ENCODE results near the gene STMN3. TPM values are rescaled to one million over a fixed set of nuclear protein-coding genes. Genes with fewer than 3 reads are reported as not detected.
"Not testable (repeated sequence)": the region's sequence is repeated elsewhere in the genome, so short reads cannot be mapped to it uniquely, and the experiment has no call there.

The STMN3 gene
- total RNA-seq, 1 donor: 1.1 TPM

- TF ChIP-seq, protein P1, sequence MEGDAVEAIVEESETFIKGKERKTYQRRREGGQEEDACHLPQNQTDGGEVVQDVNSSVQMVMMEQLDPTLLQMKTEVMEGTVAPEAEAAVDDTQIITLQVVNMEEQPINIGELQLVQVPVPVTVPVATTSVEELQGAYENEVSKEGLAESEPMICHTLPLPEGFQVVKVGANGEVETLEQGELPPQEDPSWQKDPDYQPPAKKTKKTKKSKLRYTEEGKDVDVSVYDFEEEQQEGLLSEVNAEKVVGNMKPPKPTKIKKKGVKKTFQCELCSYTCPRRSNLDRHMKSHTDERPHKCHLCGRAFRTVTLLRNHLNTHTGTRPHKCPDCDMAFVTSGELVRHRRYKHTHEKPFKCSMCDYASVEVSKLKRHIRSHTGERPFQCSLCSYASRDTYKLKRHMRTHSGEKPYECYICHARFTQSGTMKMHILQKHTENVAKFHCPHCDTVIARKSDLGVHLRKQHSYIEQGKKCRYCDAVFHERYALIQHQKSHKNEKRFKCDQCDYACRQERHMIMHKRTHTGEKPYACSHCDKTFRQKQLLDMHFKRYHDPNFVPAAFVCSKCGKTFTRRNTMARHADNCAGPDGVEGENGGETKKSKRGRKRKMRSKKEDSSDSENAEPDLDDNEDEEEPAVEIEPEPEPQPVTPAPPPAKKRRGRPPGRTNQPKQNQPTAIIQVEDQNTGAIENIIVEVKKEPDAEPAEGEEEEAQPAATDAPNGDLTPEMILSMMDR (IDR thresholded peaks at IDR 0.05; ENCODE audit: extremely low read depth, low read depth, low read length): no peak
- peaks cover 5% of the 10 kb centered on the region for H3K4me1 ChIP-seq (ENCODE audit: insufficient read depth, low read length)
- H3K27me3 ChIP-seq (ENCODE audit: insufficient read depth, low read length): no peaks in the 10 kb centered on the region
- no peak overlapping the region for H2AFZ ChIP-seq (ENCODE audit: low read length)
- no peaks in the 10 kb centered on the region for H3K36me3 ChIP-seq (ENCODE audit: insufficient read depth, low read length)
- no peaks in the 10 kb centered on the region for H4K20me1 ChIP-seq (ENCODE audit: insufficient read depth, low read length)
- peak; percentile 61 for DNase-seq (ENCODE audit: insufficient read length, low spot score, missing footprints)
- no peaks in the 10 kb centered on the region for H3K9me3 ChIP-seq (ENCODE audit: low read depth, low read length)
- no peak overlapping the region for H3K4me2 ChIP-seq (ENCODE audit: insufficient read depth, low read length)
- H3K27ac ChIP-seq (ENCODE audit: low read depth, low read length): no peak overlapping the region
- no peak overlapping the region for H3K4me3 ChIP-seq (ENCODE audit: insufficient read depth, low read length)
- H3K79me2 ChIP-seq (ENCODE audit: insufficient read depth, low read length): no peaks in the 10 kb centered on the region
Observed at GRCh38 chr20:63633732-63634131, 19.5 kb downstream of the STMN3 start.

GRCh38 chr20:63631426-63631825 lies 21.8 kb downstream of the STMN3 start:
- H3K4me1 ChIP-seq (ENCODE audit: insufficient read depth, low read length); H3K27ac ChIP-seq (ENCODE audit: low read depth, low read length); H3K36me3 ChIP-seq (ENCODE audit: insufficient read depth, low read length); H3K9me3 ChIP-seq (ENCODE audit: low read depth, low read length); H3K4me2 ChIP-seq (ENCODE audit: insufficient read depth, low read length); H4K20me1 ChIP-seq (ENCODE audit: insufficient read depth, low read length); H3K27me3 ChIP-seq (ENCODE audit: insufficient read depth, low read length); H3K4me3 ChIP-seq (ENCODE audit: insufficient read depth, low read length); H2AFZ ChIP-seq (ENCODE audit: low read length): not testable (repeated sequence)
- peak; percentile 8 for DNase-seq (ENCODE audit: insufficient read length, low spot score, missing footprints)
- peaks cover 17% of the 10 kb centered on the region for H3K79me2 ChIP-seq (ENCODE audit: insufficient read depth, low read length)

DNA sequence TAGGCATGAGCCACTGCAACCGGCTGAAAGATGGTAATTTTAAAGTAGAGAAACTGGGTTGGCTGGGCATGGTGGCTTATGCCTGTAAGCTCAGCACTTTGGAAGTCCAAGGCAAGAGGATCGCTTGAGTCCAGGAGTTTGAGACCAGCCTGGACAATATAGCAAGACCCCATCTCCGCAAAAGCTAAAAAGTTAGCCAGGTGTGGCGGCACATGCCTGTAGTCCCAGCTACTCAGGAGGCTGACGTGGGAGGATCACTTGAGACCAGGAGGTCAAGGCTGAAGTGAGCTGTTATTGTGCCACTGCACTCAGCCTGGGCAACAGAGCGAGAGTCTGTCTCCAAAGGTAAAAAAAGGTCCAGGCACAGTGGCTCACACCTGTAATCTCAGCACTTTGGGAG lies 22.3 kb downstream of the STMN3 start:
- not testable (repeated sequence) for H2AFZ ChIP-seq (ENCODE audit: low read length); H3K36me3 ChIP-seq (ENCODE audit: insufficient read depth, low read length); H4K20me1 ChIP-seq (ENCODE audit: insufficient read depth, low read length); DNase-seq (ENCODE audit: insufficient read length, low spot score, missing footprints); H3K4me3 ChIP-seq (ENCODE audit: insufficient read depth, low read length); H3K4me2 ChIP-seq (ENCODE audit: insufficient read depth, low read length); H3K9me3 ChIP-seq (ENCODE audit: low read depth, low read length); H3K27ac ChIP-seq (ENCODE audit: low read depth, low read length); H3K4me1 ChIP-seq (ENCODE audit: insufficient read depth, low read length); H3K27me3 ChIP-seq (ENCODE audit: insufficient read depth, low read length)
- H3K79me2 ChIP-seq (ENCODE audit: insufficient read depth, low read length): peaks cover 21% of the 10 kb centered on the region

DNA sequence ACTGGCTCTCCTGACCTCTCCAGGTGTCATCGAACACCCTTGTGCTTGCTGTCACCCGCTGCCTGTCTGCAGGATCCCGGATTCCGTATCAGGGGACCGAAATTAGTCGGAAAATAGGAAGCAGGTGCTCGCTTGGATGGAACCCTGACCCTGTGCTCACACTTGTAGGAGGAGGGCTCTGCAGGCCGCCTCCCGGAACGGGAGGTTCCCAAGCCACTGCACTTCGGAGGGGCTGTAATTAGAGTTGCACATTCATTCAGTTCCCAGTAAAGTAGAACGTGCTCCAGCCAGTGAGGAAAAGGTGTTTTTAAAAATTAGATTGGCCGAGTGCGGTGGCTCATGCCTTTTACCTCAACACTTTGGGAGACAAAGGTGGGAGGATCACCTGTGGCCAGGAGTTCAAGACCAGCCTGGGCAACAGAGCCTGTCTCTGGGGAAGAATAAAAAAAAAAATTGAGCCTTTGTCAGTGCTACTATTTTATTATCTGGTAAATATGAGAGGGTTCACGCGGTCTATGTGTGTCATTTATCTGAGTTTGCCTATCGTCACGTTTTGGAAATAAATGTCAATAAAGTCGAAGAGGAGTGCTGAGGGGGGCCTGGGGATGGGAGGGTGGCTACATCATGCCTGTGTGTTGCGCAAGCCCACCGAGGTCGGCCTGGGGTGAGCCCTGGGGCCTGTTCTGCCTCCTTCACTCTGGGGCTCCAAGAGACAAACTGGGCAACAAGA lies 24.8 kb downstream of the STMN3 start:
- Histone ChIP-seq H3K4me1 (ENCODE audit: insufficient read depth, low read length) (peaks cover 12% of the 10 kb centered on the region), H3K36me3 (ENCODE audit: insufficient read depth, low read length) (no peaks in the 10 kb centered on the region), H3K27ac (ENCODE audit: low read depth, low read length) (peak overlapping the region; percentile 18), H3K9me3 (ENCODE audit: low read depth, low read length) (no peaks in the 10 kb centered on the region), H2AFZ (ENCODE audit: low read length) (peak overlapping the region; percentile 85), H3K4me3 (ENCODE audit: insufficient read depth, low read length) (peak overlapping the region; percentile 97), H3K4me2 (ENCODE audit: insufficient read depth, low read length) (peak overlapping the region; percentile 97), H4K20me1 (ENCODE audit: insufficient read depth, low read length) (no peaks in the 10 kb centered on the region), H3K79me2 (ENCODE audit: insufficient read depth, low read length) (peaks cover 40% of the 10 kb centered on the region), H3K27me3 (ENCODE audit: insufficient read depth, low read length) (no peaks in the 10 kb centered on the region)
- peak; percentile 97 for DNase-seq (ENCODE audit: insufficient read length, low spot score, missing footprints)
- TF ChIP-seq, protein P1 (IDR thresholded peaks at IDR 0.05; ENCODE audit: extremely low read depth, low read depth, low read length): no peak

DNA sequence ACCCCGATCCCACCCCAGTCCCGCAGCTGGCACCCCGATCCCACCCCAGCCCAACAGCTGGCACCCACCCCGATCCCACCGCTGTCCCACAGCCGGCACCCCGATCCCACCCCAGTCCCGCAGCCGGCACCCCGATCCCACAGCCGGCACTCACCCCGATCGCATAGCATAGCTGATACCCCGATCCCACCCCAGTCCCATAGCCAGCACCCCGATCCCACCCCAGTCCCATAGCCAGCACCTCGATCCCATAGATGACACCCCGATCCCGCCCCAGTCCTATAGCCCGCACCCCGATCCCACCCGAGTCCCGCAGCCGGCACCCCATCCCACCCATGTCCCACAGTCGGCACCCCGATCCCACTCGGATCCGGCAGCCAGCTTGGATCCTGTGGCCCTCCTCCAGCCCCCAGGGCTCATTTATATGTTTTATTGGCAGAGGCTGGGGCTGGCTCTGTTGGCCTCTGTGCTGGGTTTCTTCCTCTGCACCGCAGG lies 25.4 kb downstream of the STMN3 start:
- no peaks in the 10 kb centered on the region for H3K36me3 ChIP-seq (ENCODE audit: insufficient read depth, low read length)
- DNase-seq (ENCODE audit: insufficient read length, low spot score, missing footprints): no peak
- H3K27ac ChIP-seq (ENCODE audit: low read depth, low read length): peak overlapping the region; percentile 78
- TF ChIP-seq, protein P1 (IDR thresholded peaks at IDR 0.05; ENCODE audit: extremely low read depth, low read depth, low read length): no peak
- peaks cover 46% of the 10 kb centered on the region for H3K79me2 ChIP-seq (ENCODE audit: insufficient read depth, low read length)
- H3K9me3 ChIP-seq (ENCODE audit: low read depth, low read length): no peaks in the 10 kb centered on the region
- H3K4me2 ChIP-seq (ENCODE audit: insufficient read depth, low read length): peak overlapping the region; percentile 97
- no peaks in the 10 kb centered on the region for H4K20me1 ChIP-seq (ENCODE audit: insufficient read depth, low read length)
- H3K27me3 ChIP-seq (ENCODE audit: insufficient read depth, low read length): no peaks in the 10 kb centered on the region
- peaks cover 12% of the 10 kb centered on the region for H3K4me1 ChIP-seq (ENCODE audit: insufficient read depth, low read length)
- H2AFZ ChIP-seq (ENCODE audit: low read length): peak overlapping the region; percentile 85
- H3K4me3 ChIP-seq (ENCODE audit: insufficient read depth, low read length): peak overlapping the region; percentile 97

All from osteoblast (primary cell).